A549 (cell line): ENCODE results near the gene KIF5C.

Experiments used
- BCL3 ChIP-seq: fragments of >200 bp; sonication (Bioruptor Twin); formaldehyde crosslinking; IDR thresholded peaks from 3 replicates; pipeline ENCODE4 v1.6.1; 2016
- BHLHE40 ChIP-seq: IDR thresholded peaks from 2 replicates; pipeline ENCODE4 v1.6.1; 2012; ENCODE audit warnings: low read depth, low read length, inconsistent platforms
- CTCF ChIP-seq: fragments of >200 bp; sonication (Bioruptor Twin); formaldehyde crosslinking; IDR thresholded peaks from 3 replicates; pipeline ENCODE4 v1.5.1; 2016
- MYC ChIP-seq: IDR thresholded peaks from 2 replicates; pipeline ENCODE4 v1.6.1; 2012; ENCODE audit warnings: mild to moderate bottlenecking, inconsistent platforms, low read length, improper control_type of control experiment, borderline replicate concordance
- RCOR1 ChIP-seq: fragments of 150-350 bp; IDR thresholded peaks from 2 replicates; pipeline ENCODE4 v1.6.1; 2014; ENCODE audit warnings: antibody characterized with exemption, low read length, low read depth
- RNF2 ChIP-seq: fragments of 200-600 bp; sonication (generic); IDR thresholded peaks from 2 replicates; pipeline ENCODE4 v1.6.1; 2016; ENCODE audit warnings: low read depth, mild to moderate bottlenecking, antibody characterized with exemption, moderate library complexity, borderline replicate concordance
- USF2 ChIP-seq: fragments of 450-650 bp; IDR thresholded peaks from 2 replicates; pipeline ENCODE4 v1.6.1; 2014; ENCODE audit warnings: antibody characterized with exemption

- TF ChIP-seq CTCF, result no peak
- no peak for TF ChIP-seq USF2
- no peak for TF ChIP-seq BHLHE40
- no peak for TF ChIP-seq BCL3
- TF ChIP-seq MYC, result no peak
- no peak for TF ChIP-seq RNF2
- TF ChIP-seq RCOR1, result no peak
Measured at GRCh38 chr2:149021271-149021719, 146.3 kb downstream of the KIF5C start.
